ENCODE measurements around the gene ADCY1. TPM values are rescaled to one million over a fixed set of nuclear protein-coding genes. Genes with fewer than 3 reads are reported as not detected.
A peak's percentile ranks its signal among the peaks of the same experiment; 100 is the strongest.
"Not testable (repeated sequence)": the region's sequence is repeated elsewhere in the genome, so short reads cannot be mapped to it uniquely, and the experiment has no call there.

The ADCY1 gene
- total RNA-seq, 4 donors from 2014 or later: 0.34 to 1.9 (median 0.37) TPM

- peak in 1 of 6 experiments; percentile 9 for TF ChIP-seq CTCF (IDR thresholded peaks at IDR 0.05)
- H3K27ac ChIP-seq; intact Hi-C loops (cut with DNase I); H3K4me3 ChIP-seq; DNase-seq; H3K9me3 ChIP-seq; H3K27me3 ChIP-seq; H3K4me1 ChIP-seq: not testable (repeated sequence)
- H3K36me3 ChIP-seq: peaks cover 0 to 43% (median 0%) of the 10 kb centered on the region in 3 donors
- 61 to 75% methylated on average over 1 to 2 of the region's 2 CpGs for WGBS, 2 donors
Measured at GRCh38 chr7:45756757-45757156, 182.6 kb downstream of the ADCY1 start.

GRCh38 chr7:45759464-45759863 lies 185.3 kb downstream of the ADCY1 start:
- intact Hi-C loops (cut with DNase I); H3K4me1 ChIP-seq: not testable (repeated sequence)
- 73 to 79% methylated on average over 1 of the region's 1 CpG for WGBS, 2 donors

GRCh38 chr7:45761545-45762205 lies 187.5 kb downstream of the ADCY1 start:
- not testable (repeated sequence) for DNase-seq

More at GRCh38 chr7:45759464-45759863, 185.3 kb downstream of the ADCY1 start:
- H3K4me3 ChIP-seq, H3K9me3 ChIP-seq, H3K27ac ChIP-seq, H3K27me3 ChIP-seq, DNase-seq: not testable (repeated sequence)
- H3K36me3 ChIP-seq: peaks cover 0 to 17% (median 0%) of the 10 kb centered on the region in 3 donors

GRCh38 chr7:45762225-45762994 lies 188.2 kb downstream of the ADCY1 start:
- intact Hi-C loops (cut with DNase I); H3K27me3 ChIP-seq; H3K4me1 ChIP-seq; H3K36me3 ChIP-seq; H3K9me3 ChIP-seq; H3K4me3 ChIP-seq; DNase-seq: not testable (repeated sequence)
- WGBS, 2 donors: 66 to 75% methylated on average over 3 of the region's 3 CpGs
- H3K27ac ChIP-seq: peak overlapping the region in 3 of 4 donors; percentile 44 to 58 (median 52)

More at GRCh38 chr7:45761545-45762205, 187.5 kb downstream of the ADCY1 start:
- H3K27me3 ChIP-seq; H3K4me1 ChIP-seq; intact Hi-C loops (cut with DNase I); H3K9me3 ChIP-seq; H3K36me3 ChIP-seq; H3K4me3 ChIP-seq: not testable (repeated sequence)
- peak overlapping the region in 3 of 4 donors; percentile 44 to 58 (median 52) for H3K27ac ChIP-seq
- 66 to 70% methylated on average over 5 of the region's 5 CpGs for WGBS, 2 donors

GRCh38 chr7:45768516-45769394 lies 194.6 kb downstream of the ADCY1 start:
- peaks cover 0 to 26% (median 6%) of the 10 kb centered on the region in 3 donors for H3K4me1 ChIP-seq
- H3K27ac ChIP-seq: peak overlapping the region; percentile 90 to 97 (median 95)
- H3K27me3 ChIP-seq; H3K9me3 ChIP-seq; intact Hi-C loops (cut with DNase I); H3K36me3 ChIP-seq: not testable (repeated sequence)
- TF ChIP-seq CTCF (IDR thresholded peaks at IDR 0.05) (peak in 5 of 6 experiments; percentile 11 to 41 (median 21)), POLR2A (IDR thresholded peaks at IDR 0.05) (peak in 3 of 4 donors; percentile 67 to 77 (median 68))
- WGBS, 2 donors: 0% methylated on average over 3 of the region's 72 CpGs; no CpG with 5 or more reads in 1 of the 2 donors
- peak; percentile 88 for DNase-seq
- peak overlapping the region; percentile 74 to 96 (median 88) for H3K4me3 ChIP-seq

GRCh38 chr7:45769626-45770025 lies 195.5 kb downstream of the ADCY1 start:
- H3K9me3 ChIP-seq; H3K27me3 ChIP-seq; DNase-seq; H3K36me3 ChIP-seq; intact Hi-C loops (cut with DNase I): not testable (repeated sequence)
- peak overlapping the region; percentile 90 to 97 (median 95) for H3K27ac ChIP-seq
- H3K4me3 ChIP-seq: peak overlapping the region in 3 of 4 donors; percentile 80 to 96 (median 95)
- 92 to 98% methylated on average over 5 to 8 of the region's 20 CpGs for WGBS, 2 donors
- peaks cover 0 to 26% (median 6%) of the 10 kb centered on the region in 3 donors for H3K4me1 ChIP-seq

Small RNA genes lying within 50 kb of the gene (small RNA-seq; reads per million reads assigned to genes)
- 0 reads per million in 4 donors for gene AC073325.2

All from esophagus squamous epithelium (tissue), 5 donors.